AG09319 (cell line): ENCODE data around the gene MYO1F.

ENCODE experiments used
- DNase-seq: peaks from one replicate; pipeline ENCODE4 v3.0.0-alpha.2; 2010; ENCODE audit warnings: low read depth; ENCODE audit errors: extremely low read depth
- TF ChIP-seq, protein P1 (sequence below): IDR thresholded peaks from 2 replicates; pipeline ENCODE4 v1.5.1; 2011; ENCODE audit warnings: low read depth, mild to moderate bottlenecking, inconsistent platforms, low read length, moderate library complexity

MYO1F gene

GRCh38 chr19:8537099-8537498 is 40.1 kb downstream of the MYO1F start:
- no peak for DNase-seq
- TF ChIP-seq, protein P1, sequence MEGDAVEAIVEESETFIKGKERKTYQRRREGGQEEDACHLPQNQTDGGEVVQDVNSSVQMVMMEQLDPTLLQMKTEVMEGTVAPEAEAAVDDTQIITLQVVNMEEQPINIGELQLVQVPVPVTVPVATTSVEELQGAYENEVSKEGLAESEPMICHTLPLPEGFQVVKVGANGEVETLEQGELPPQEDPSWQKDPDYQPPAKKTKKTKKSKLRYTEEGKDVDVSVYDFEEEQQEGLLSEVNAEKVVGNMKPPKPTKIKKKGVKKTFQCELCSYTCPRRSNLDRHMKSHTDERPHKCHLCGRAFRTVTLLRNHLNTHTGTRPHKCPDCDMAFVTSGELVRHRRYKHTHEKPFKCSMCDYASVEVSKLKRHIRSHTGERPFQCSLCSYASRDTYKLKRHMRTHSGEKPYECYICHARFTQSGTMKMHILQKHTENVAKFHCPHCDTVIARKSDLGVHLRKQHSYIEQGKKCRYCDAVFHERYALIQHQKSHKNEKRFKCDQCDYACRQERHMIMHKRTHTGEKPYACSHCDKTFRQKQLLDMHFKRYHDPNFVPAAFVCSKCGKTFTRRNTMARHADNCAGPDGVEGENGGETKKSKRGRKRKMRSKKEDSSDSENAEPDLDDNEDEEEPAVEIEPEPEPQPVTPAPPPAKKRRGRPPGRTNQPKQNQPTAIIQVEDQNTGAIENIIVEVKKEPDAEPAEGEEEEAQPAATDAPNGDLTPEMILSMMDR = no peak

DNA sequence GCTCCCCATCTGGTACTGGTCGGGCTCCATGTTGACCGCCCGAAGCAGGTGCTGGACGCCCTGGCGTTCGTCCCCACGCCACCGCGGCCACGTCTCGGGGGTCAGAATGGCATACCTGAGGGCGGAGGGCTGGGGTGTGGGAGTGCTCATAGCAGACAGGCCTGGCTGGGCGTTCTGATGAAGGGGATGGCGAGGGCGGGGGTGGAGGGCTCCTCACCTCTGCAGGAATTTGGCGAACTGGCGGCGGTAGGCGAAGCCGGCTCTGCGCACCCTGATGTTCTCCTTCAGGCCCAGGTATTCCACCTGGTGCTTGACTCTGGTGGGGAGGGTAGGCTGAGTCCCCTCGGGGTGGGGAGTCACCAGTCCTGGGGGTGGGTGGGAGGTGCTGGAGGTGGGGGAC is 41.0 kb downstream of the MYO1F start:
- TF ChIP-seq, protein P1 = no peak
- DNase-seq = no peak

DNA sequence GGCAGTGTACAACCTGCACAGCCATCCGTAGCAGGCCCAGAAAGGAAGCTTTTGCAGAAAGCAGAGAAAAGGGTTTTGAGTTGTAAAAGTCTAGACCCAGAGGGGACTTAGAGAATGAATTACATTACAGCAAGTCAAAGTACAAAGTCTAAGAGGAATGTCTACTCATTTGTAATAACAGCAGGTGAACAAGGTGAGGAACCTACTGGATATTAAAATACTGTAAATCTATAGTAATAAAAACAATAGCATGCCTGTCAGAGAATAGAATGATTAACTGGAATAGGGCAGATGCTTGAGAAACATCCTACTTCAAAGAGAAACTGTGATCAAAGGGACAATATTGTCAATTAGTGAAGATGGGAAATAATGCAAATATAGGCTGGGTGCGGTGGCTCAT is 45.0 kb downstream of the MYO1F start:
- TF ChIP-seq, protein P1 = no peak

GRCh38 chr19:8531470-8531869 is 45.8 kb downstream of the MYO1F start:
- TF ChIP-seq, protein P1 = no peak
- DNase-seq = no peak

More for the DNA sequence above, 45.0 kb downstream of the MYO1F start:
- DNase-seq = no peak

DNA sequence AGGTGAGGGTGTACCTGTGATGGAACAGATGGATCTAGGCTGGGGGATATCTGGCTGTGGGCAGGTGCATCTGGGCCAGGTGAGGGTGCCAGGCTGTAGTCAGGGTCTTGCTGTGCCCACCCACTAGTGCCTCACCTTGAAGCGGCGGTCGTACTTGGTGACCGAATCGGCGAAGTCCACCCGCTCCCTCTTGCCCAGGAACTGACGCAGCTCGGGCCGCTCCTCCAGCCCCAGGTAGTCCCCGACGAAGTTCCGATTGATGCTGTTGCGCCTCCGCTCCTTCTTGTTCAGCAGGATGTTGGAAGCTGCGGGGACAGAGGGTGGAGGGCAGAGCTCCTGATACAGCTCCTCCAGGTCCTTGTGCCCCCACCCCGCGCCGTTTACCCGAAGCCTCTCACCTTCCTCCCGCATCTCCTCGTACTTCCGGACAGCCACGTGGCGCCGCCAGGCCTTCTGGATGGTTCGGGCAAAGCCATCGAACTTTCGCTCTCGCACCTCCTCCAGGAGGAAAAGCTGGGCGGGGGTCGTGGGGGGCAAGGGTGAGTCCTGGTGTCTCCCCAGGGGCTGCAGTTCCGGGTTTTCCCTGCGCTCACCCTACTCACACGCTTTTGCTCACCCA is 47.1 kb downstream of the MYO1F start:
- TF ChIP-seq, protein P1 = no peak
- DNase-seq = no peak

- no peak for DNase-seq
- TF ChIP-seq, protein P1 = no peak
Observed at GRCh38 chr19:8529369-8530006, 47.8 kb downstream of the MYO1F start.

- TF ChIP-seq, protein P1 = no peak
- no peak for DNase-seq
Observed at GRCh38 chr19:8528500-8528899, 48.7 kb downstream of the MYO1F start.
